Mesothelial cell of epicardium (in vitro differentiated cells): ENCODE results near the gene MFF. TPM values are rescaled to one million over a fixed set of nuclear protein-coding genes. Genes with fewer than 3 reads are reported as not detected.

Experiments
- DNase-seq, 2 experiments: peaks; one replicate each; pipeline ENCODE4 v3.0.0; 2021; ENCODE audit warnings: low spot score in 2 of 2; ENCODE audit not compliant: unreplicated experiment in 2 of 2
- H3K27ac Mint-ChIP-seq: 2 replicates; pipeline ENCODE4 v1.8.0; 2021; ENCODE audit warnings: mixed read lengths
- H3K27me3 Mint-ChIP-seq: 2 replicates; pipeline ENCODE4 v1.8.0; 2021; ENCODE audit warnings: low read depth, mixed read lengths
- H3K36me3 Mint-ChIP-seq: 2 replicates; pipeline ENCODE4 v1.8.0; 2021; ENCODE audit warnings: mixed read lengths
- H3K4me1 Mint-ChIP-seq: 2 replicates; pipeline ENCODE4 v1.8.0; 2021; ENCODE audit warnings: mixed read lengths
- H3K4me3 Mint-ChIP-seq: 2 replicates; pipeline ENCODE4 v1.8.0; 2021; ENCODE audit warnings: mild to moderate bottlenecking, moderate library complexity, mixed read lengths
- H3K9me3 Mint-ChIP-seq: 2 replicates; pipeline ENCODE4 v1.8.0; 2021; ENCODE audit warnings: mixed read lengths
- CTCF ChIP-seq: fragments of 200-600 bp; sonication (generic); IDR thresholded peaks from one replicate; pipeline ENCODE4 v1.5.0; 2021; ENCODE audit warnings: antibody characterized with exemption; ENCODE audit not compliant: unreplicated experiment
- total RNA-seq: library from RNA; stranded (reverse); gene quantifications from 3 replicates; pipeline ENCODE4 v1.2.1, GENCODE V29; 2021

Gene MFF
- total RNA-seq, 1 donor from 2014 or later = 93.9 TPM

- H3K9me3 Mint-ChIP-seq = no peaks in the 10 kb centered on the region
- H3K27me3 Mint-ChIP-seq = no peaks in the 10 kb centered on the region
- DNase-seq = no peak
- TF ChIP-seq CTCF = no peak
- peaks cover 10% of the 10 kb centered on the region for H3K4me1 Mint-ChIP-seq
- H3K36me3 Mint-ChIP-seq = no peaks in the 10 kb centered on the region
- no peak overlapping the region for H3K4me3 Mint-ChIP-seq
- no peak overlapping the region for H3K27ac Mint-ChIP-seq
These were observed 45.8 kb downstream of the MFF start for GRCh38 chr2:227370791-227371312.

GRCh38 chr2:227373389-227373788 lies 48.3 kb downstream of the MFF start:
- Mint-ChIP-seq H3K36me3 (no peaks in the 10 kb centered on the region), H3K27me3 (no peaks in the 10 kb centered on the region), H3K4me3 (no peak overlapping the region), H3K27ac (no peak overlapping the region), H3K4me1 (peaks cover 13% of the 10 kb centered on the region), H3K9me3 (no peaks in the 10 kb centered on the region)
- no peak for DNase-seq
- no peak for TF ChIP-seq CTCF

- Mint-ChIP-seq H3K27me3 (no peaks in the 10 kb centered on the region), H3K4me1 (peaks cover 13% of the 10 kb centered on the region), H3K4me3 (no peak overlapping the region), H3K36me3 (no peaks in the 10 kb centered on the region), H3K27ac (no peak overlapping the region), H3K9me3 (no peaks in the 10 kb centered on the region)
- TF ChIP-seq CTCF = no peak
- DNase-seq = no peak
These were observed 49.1 kb downstream of the MFF start for GRCh38 chr2:227374158-227374557.

- H3K4me1 Mint-ChIP-seq = peaks cover 13% of the 10 kb centered on the region
- no peak for DNase-seq
- no peaks in the 10 kb centered on the region for H3K36me3 Mint-ChIP-seq
- no peaks in the 10 kb centered on the region for H3K9me3 Mint-ChIP-seq
- TF ChIP-seq CTCF = no peak
- H3K27ac Mint-ChIP-seq = no peak overlapping the region
- no peak overlapping the region for H3K4me3 Mint-ChIP-seq
- peaks cover under 1% of the 10 kb centered on the region for H3K27me3 Mint-ChIP-seq
These were observed 51.8 kb downstream of the MFF start for GRCh38 chr2:227376656-227377396.

GRCh38 chr2:227377467-227378351 lies 52.7 kb downstream of the MFF start:
- no peaks in the 10 kb centered on the region for H3K36me3 Mint-ChIP-seq
- no peak overlapping the region for H3K4me3 Mint-ChIP-seq
- peaks cover 13% of the 10 kb centered on the region for H3K4me1 Mint-ChIP-seq
- H3K27me3 Mint-ChIP-seq = peaks cover 7% of the 10 kb centered on the region
- TF ChIP-seq CTCF = no peak
- H3K27ac Mint-ChIP-seq = no peak overlapping the region
- no peaks in the 10 kb centered on the region for H3K9me3 Mint-ChIP-seq
- DNase-seq = no peak
